Astrocyte of the cerebellum (primary cell): ENCODE measurements around the gene STAG1.
A peak's percentile ranks its signal among the peaks of the same experiment; 100 is the strongest.
"Not testable (repeated sequence)": the region's sequence is repeated elsewhere in the genome, so short reads cannot be mapped to it uniquely, and the experiment has no call there.

Experiments
- DNase-seq: peaks from one replicate; pipeline ENCODE4 v3.0.0-alpha.2; 2011; ENCODE audit warnings: low read depth
- H3K4me3 ChIP-seq: 2 replicates; pipeline ENCODE4 v1.5.1; 2011; ENCODE audit warnings: mild to moderate bottlenecking, low read depth, low read length, moderate library complexity
- in situ Hi-C: cut with HindIII; loops from 2 replicates; pipeline ENCODE4 v1.10.0; 2017; ENCODE audit warnings: low sequenced_read_pairs
- TF ChIP-seq, protein P1 (sequence below): IDR thresholded peaks from 2 replicates; pipeline ENCODE4 v1.5.1; 2012; ENCODE audit warnings: low read length, low read depth, moderate library complexity, mild to moderate bottlenecking; ENCODE audit errors: missing control alignments

The STAG1 gene

DNA sequence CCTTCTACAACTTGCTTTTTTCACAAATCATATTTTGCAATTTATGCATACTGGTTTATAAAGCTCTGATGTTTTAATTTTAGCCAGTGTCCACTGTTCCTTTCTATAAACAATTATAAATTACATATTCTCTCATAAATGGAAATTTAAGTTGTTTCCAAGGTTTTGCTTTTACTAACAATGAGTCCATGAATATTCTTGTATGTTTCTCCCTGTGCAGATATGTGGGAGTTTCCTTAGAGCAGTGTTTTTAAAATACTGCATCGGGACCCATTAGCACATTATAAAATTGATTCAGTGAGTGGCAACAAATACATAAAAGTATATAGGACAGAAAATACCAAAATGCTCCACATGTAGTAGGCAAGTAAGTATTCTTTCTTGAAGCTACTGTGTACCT lies 266.4 kb downstream of the STAG1 start:
- no peak overlapping the region for H3K4me3 ChIP-seq
- no peak for DNase-seq
- TF ChIP-seq, protein P1, sequence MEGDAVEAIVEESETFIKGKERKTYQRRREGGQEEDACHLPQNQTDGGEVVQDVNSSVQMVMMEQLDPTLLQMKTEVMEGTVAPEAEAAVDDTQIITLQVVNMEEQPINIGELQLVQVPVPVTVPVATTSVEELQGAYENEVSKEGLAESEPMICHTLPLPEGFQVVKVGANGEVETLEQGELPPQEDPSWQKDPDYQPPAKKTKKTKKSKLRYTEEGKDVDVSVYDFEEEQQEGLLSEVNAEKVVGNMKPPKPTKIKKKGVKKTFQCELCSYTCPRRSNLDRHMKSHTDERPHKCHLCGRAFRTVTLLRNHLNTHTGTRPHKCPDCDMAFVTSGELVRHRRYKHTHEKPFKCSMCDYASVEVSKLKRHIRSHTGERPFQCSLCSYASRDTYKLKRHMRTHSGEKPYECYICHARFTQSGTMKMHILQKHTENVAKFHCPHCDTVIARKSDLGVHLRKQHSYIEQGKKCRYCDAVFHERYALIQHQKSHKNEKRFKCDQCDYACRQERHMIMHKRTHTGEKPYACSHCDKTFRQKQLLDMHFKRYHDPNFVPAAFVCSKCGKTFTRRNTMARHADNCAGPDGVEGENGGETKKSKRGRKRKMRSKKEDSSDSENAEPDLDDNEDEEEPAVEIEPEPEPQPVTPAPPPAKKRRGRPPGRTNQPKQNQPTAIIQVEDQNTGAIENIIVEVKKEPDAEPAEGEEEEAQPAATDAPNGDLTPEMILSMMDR: no peak
- in situ Hi-C loops: no loop called here

DNA sequence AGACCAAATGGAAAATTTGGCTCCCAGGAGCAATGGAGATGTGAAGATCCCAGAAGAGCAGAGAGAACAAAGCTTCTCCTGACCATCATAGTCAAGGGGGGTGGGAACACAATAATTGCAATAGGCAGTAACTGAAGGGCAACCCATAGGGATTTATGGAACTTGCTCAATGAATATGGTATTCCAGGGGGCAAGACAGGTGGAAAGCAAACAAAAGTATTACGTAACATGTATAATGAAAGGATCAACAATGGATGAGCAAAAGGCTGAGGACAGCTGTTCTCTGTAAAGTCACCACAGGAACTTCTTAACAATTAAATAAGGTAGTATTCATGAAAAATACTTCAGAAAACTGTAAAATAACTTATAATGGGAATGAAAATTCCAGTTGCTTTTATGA lies 275.9 kb downstream of the STAG1 start:
- H3K4me3 ChIP-seq: no peak overlapping the region
- in situ Hi-C loops: no loop called here
- DNase-seq: no peak
- TF ChIP-seq, protein P1: no peak

DNA sequence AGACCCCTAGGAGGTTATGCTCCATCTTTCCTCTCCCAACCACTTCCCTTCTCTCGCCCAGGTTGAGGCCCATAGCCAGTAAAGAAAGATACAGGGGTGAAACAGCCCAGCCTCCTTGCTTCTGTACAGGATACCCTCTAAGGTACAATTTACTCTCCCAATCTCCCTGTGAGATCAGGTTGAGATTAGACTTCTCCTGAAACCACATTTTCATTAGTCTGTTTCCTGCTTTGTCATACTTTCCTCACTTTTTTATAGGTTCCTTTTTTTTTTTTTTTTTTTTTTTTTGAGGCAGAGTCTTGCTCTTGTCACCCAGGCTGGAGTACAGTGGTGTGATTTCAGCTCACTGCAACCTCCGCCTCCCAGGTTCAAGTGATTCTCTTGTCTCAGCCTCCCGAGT lies 277.3 kb downstream of the STAG1 start:
- DNase-seq, H3K4me3 ChIP-seq, in situ Hi-C loops: not testable (repeated sequence)

DNA sequence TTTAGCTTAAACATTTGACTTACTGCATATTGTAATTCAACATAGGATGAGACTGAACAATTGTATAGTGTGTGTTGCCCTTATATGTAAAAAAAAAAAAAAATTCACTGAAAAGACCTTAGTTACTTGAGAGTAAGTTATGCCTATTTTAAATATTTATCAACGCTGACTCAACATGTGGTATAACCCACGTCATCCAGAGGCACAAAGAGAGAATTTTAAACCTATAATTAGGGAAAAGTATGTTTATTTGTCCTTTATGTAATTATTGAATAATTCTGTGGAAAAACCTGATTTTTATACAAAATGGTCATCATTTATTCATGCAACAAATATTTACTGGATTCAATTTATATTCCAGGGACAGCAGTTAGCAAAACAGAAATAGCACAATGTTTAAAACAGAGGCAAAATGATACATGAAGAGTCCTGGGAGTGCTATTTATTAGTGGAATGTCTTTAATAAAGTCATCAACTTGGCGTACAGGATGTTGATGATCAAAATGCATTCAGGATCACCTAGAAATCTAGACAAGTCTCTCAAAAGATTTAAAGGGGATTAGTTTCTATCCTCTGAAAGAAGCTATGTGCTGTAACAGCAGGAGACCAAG lies 278.4 kb downstream of the STAG1 start:
- in situ Hi-C loops: no loop called here
- H3K4me3 ChIP-seq: no peak overlapping the region
- TF ChIP-seq, protein P1: no peak
- DNase-seq: peak; percentile 19

DNA sequence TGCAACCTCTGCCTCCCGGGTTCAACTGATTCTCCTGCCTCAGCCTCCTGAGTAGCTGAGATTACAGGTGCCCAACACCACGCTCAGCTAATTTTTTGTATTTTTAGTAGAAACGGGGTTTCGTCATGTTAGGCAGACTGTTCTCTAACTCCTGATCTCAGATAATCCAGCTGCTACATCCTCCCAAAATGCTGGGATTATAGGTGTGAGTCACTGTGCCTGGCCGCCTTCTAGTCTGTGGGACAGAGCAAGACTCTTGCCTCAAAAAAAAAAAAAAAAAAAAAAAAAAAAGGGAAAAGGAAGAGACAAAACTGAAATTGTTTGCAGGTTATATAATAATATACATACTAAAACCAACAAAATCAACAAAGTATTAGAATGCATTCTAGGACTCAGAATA lies 286.9 kb downstream of the STAG1 start:
- in situ Hi-C loops: no loop called here
- no peak for DNase-seq
- TF ChIP-seq, protein P1: no peak

DNA sequence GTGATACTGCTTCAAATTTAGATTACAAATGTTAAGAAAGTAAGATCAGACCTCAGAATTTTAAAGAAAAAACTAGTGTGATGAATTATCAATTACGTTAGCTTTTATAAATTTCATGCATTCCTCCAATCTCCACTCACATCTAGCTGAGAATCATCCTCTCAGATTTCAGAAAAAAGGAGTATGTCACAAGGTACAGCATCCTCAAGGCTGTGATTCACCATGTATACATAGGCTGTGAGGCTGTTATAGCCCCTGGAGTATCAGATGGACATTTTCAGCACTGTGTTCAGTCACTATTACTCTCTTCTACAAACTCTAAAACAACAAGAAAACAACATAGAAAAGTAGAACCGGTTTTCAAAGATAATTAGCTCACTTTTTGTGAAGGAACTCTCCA lies 287.7 kb downstream of the STAG1 start:
- no peak overlapping the region for H3K4me3 ChIP-seq
- no peak for DNase-seq
- TF ChIP-seq, protein P1: no peak
- in situ Hi-C loops: no loop called here

More for the DNA sequence above, 286.9 kb downstream of the STAG1 start:
- H3K4me3 ChIP-seq: no peak overlapping the region

DNA sequence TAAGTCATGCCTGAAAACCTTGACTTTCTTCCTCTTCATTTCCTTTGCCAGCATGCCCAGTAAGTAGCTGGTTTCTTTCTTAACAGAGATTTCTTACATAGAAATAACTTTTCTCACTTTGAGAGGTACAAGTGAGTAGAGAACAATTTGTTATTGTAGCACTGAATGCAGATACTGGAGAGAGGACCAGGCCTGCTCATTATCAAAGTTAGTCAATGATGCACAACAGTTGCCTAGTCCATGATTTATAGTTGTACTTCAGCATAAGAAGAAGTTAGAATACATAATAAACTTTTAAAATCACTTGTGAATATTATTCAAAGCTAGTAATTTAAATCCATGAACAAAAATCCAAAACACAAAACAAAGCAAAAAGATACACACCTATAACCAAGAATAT lies 289.0 kb downstream of the STAG1 start:
- in situ Hi-C loops: no loop called here

More for the DNA sequence above, 289.0 kb downstream of the STAG1 start:
- TF ChIP-seq, protein P1: no peak
- H3K4me3 ChIP-seq: no peak overlapping the region
- no peak for DNase-seq
